D721Med (cell line): Measurements from ENCODE around the gene PCGF1.

Experiments used
- DNase-seq: peaks from one replicate; pipeline ENCODE4 v3.0.0; 2011; ENCODE audit warnings: low spot score; ENCODE audit not compliant: insufficient read length
- FAIRE-seq: peaks from 2 replicates; lab custom pipeline; 2011; peaks lifted over from hg19 to GRCh38; lab: Jason Lieb, UNC
- TF ChIP-seq, protein P1 (sequence below): IDR thresholded peaks from 2 replicates; pipeline ENCODE4 v1.5.1; 2012; ENCODE audit warnings: mild to moderate bottlenecking, control low read depth; ENCODE audit not compliant: insufficient read depth; ENCODE audit errors: missing control alignments

PCGF1 gene

DNA sequence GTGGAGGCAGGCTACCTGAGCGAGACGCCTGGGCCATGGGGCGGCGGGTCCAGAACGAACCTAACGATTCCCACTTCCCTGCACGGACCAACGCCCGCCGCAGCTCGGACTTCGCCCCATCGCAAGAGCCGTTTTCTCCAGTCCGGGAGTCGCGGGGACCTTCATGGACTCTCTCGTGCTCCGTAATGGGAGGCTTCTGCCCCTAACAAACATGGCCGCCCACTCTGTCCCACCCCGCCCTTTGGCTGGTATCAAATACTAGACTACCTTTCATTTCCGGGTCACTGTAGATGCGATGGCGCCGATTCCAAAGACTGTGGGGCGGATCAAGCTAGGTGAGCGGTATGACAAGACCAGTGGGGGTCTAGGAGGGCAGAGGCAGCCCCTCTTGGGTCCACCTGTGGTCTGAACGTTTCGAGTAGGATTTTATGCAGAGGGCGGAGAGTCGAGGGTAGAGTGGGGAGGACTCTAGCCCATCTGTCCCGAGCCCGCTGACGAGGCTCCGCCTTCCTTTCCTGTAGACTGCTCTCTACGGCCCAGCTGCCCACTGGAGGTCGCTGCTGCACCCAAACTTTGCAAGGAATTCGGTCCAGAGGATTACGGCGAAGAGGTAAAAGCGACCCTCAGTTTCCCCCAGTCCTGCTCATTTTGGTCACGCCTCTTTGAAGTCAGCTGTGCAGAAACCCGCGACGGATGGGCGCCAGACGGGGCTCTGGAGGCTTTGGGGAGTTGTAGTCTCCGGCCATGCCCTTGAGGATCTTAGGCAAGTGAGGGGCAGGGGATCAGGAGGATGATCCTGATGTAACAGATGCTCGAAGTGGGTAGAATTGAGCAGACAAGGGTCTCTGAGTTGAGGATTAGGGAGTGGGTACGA is 24.5 kb downstream of the PCGF1 start, which contains the start of the genes CCDC142 and TTC31:
Gene CCDC142, minus strand, starts transcription at position 198 of the 874 bp plus-strand sequence. Its CDS starts 161 bp downstream, at position 37.
Gene TTC31, plus strand, starts transcription at position 281 of the 874 bp plus-strand sequence. Its CDS starts 15 bp downstream, at position 296.
- TF ChIP-seq, protein P1, sequence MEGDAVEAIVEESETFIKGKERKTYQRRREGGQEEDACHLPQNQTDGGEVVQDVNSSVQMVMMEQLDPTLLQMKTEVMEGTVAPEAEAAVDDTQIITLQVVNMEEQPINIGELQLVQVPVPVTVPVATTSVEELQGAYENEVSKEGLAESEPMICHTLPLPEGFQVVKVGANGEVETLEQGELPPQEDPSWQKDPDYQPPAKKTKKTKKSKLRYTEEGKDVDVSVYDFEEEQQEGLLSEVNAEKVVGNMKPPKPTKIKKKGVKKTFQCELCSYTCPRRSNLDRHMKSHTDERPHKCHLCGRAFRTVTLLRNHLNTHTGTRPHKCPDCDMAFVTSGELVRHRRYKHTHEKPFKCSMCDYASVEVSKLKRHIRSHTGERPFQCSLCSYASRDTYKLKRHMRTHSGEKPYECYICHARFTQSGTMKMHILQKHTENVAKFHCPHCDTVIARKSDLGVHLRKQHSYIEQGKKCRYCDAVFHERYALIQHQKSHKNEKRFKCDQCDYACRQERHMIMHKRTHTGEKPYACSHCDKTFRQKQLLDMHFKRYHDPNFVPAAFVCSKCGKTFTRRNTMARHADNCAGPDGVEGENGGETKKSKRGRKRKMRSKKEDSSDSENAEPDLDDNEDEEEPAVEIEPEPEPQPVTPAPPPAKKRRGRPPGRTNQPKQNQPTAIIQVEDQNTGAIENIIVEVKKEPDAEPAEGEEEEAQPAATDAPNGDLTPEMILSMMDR = peak; percentile 90
- FAIRE-seq = peak; percentile 73
- DNase-seq = peak; percentile 76

DNA sequence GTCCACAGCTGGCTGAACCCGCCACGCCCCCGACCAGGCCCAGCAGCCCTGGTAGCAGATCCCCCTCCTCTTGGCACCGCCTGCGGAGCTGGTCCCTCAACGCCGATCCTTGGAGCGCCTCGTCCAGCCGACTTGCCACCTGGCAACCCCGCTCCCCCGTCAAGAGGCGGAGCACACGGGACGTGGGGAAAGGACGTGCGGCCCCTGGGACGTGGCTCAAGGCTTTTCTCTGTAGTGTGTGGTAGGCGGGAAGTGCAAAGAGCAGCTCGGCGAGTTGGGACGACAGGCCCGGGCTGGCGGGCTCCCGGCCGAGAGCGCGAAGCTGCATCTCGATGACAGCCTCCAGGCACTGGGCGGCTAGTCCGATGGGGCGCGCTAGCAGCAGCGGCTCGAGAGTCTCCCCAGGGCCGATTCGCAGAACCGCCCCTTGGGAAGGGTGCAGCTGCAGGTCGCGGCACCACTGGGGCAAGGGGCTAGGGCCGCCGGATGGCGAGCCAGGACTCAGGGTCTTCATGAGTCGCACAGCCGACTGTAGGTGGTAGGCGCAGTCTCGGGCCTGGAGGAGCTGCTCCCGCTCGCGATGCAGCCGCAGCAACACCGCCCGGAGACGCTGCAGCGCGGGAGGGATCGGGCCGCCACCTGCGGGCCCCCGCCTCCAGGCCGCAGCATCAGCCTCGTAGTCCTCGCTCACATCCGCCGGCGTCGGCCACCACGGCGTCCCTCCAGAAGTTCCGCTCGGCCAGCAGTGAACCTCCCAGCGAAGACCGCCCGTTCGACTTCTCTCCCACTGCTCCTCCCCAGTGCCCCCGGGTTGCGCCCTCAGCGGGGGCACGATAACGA is 25.3 kb downstream of the PCGF1 start:
- FAIRE-seq (no peak), DNase-seq (no peak)
- TF ChIP-seq, protein P1 = no peak

DNA sequence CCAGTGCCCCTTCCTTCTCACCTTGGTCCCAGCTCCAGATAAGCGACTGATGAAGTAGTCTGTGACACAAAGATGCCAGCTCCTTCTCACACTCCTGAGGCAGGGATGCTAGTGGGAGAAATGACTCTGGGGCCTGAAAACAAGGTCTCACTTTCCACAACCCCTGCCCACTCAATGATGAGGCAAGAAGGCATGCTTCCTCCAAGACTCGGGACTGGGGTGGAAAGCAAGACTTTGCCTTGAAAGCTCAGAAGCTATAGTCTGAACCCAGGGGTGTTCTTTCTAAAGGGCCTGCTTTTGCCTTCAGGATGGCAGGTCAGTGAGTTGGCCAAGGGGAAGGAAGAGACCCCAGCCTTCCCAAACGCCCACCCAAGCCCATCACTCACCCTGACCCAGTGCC is 26.1 kb downstream of the PCGF1 start:
- TF ChIP-seq, protein P1 = no peak

DNA sequence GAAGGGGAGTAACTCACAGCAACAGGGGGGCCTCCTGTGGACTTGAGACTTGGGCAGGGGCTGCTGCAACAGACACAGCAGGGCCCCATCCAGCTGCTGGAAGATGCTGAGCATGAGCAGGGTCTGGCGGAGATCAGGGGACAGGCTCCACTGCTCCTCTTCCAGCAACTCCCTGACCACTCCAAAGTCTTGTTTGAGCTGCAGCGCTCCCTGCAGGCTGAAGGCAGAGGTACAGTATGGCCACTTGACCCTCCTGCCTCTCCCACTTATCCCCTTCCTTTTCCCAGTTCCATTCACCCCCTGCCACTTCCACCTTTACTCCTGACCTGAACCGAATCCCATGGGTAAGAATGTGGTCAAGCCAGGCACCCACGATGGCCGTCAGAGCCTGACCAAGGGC is 32.6 kb downstream of the PCGF1 start:
- TF ChIP-seq, protein P1 = no peak
- FAIRE-seq (no peak), DNase-seq (no peak)

More for the DNA sequence above, 26.1 kb downstream of the PCGF1 start:
- DNase-seq (no peak), FAIRE-seq (no peak)

DNA sequence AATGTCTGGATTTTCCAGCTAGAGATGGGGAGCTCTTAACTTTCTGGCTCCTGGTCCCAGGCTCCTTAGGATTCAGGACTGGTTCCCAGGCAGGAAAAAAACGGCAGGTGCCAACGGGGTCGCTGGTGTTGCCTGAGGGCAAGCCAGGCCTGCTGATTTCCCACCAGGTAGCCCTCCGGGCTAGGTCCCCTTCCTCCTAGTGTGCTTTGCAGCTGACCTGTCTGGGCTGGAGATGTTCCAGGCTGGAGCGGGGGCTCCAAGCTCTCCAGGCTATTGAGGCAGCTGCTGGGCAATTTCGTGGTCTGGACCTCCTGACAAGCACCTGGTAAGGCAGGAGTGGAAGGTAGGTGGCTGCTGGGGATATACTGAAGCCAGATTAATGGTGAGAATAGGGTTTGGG is 33.0 kb downstream of the PCGF1 start:
- DNase-seq = no peak
- TF ChIP-seq, protein P1 = no peak
- no peak for FAIRE-seq

DNA sequence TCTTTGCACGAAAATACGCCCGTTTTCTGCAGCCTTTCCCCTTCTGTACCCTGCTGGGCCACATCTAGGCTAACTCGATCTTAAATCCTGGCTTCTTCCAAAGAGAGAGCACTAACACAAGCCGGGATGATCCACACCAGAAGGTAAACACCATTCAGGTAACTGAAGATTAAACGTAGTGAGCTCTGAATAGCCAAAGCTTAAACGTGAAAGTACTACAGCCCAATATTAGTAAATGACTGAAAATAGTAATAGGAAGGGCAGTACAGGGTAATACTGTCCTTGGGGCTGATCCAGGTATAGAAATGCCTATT is 34.6 kb downstream of the PCGF1 start:
- DNase-seq (no peak), FAIRE-seq (no peak)
- TF ChIP-seq, protein P1 = no peak
